H1 (cell line): ENCODE data around the gene BLOC1S3. TPM values are rescaled to one million over a fixed set of nuclear protein-coding genes. Genes with fewer than 3 reads are reported as not detected.

Experiments
- CBX5 ChIP-seq: fragments of 300-800, 300-1000 bp; sonication (generic); IDR thresholded peaks from 2 replicates; pipeline ENCODE4 v1.7.1; 2016; ENCODE audit warnings: antibody characterized with exemption, low read length, low read depth
- EP300 ChIP-seq, 2 experiments: IDR thresholded peaks; 1 replicate in 1 of 2; 2 replicates in 1 of 2; pipeline ENCODE4 v1.6.1; 2011 to 2012; ENCODE audit warnings: low read depth in 2 of 2, low read length in 2 of 2, mild to moderate bottlenecking in 2 of 2, borderline replicate concordance in 1 of 2, inconsistent platforms in 1 of 2, moderate library complexity in 1 of 2
- SIN3A ChIP-seq, 2 experiments: IDR thresholded peaks in 1 of 2; conservative IDR thresholded peaks in 1 of 2; 2 replicates each; pipeline ENCODE4 v1.6.1; 2011 to 2012; ENCODE audit warnings: low read length in 2 of 2, improper control_type of control experiment in 1 of 2, low read depth in 1 of 2, mild to moderate bottlenecking in 1 of 2
- polyA plus RNA-seq, 7 experiments: library from polyadenylated mRNA; depleted of rRNA in 3 of 7; stranded (reverse) in 5 of 7; unstranded in 2 of 7; fragments of >200 nt in 5 of 7; fragments of 200-250 nt in 2 of 7; gene quantifications; 1 replicate in 5 of 7; 2 replicates in 1 of 7; 4 replicates in 1 of 7; pipeline versions ENCODE4 v1.2.1 to v1.2.3, GENCODE V29; 2011 to 2013; ENCODE audit warnings: missing spikeins in 2 of 7, mixed read lengths in 2 of 7
- total RNA-seq: library from RNA; stranded (reverse); fragmentation: NEBNext Ultra II Directional; extraction: Animal tissue kit (Norgen Biotek cat#: 25700); gene quantifications from 2 replicates; pipeline ENCODE4 v1.2.1, GENCODE V29; 2021
- TF ChIP-seq, protein P1 (sequence below), 3 experiments: IDR thresholded peaks; 1 replicate in 2 of 3; 2 replicates in 1 of 3; pipeline versions ENCODE4 v1.5.1 to v1.6.1; 2011; ENCODE audit warnings: low read length in 3 of 3, mild to moderate bottlenecking in 3 of 3, inconsistent platforms in 2 of 3, low read depth in 1 of 3, moderate library complexity in 1 of 3; ENCODE audit not compliant: insufficient read depth in 1 of 3; ENCODE audit errors: control extremely low read depth in 1 of 3

The BLOC1S3 gene
- total and polyA plus RNA-seq, 2 of the 8 experiments (the other 6 are each of a cell fraction or from before 2014, with no cell fraction given), result 6.0 to 6.1 TPM

DNA sequence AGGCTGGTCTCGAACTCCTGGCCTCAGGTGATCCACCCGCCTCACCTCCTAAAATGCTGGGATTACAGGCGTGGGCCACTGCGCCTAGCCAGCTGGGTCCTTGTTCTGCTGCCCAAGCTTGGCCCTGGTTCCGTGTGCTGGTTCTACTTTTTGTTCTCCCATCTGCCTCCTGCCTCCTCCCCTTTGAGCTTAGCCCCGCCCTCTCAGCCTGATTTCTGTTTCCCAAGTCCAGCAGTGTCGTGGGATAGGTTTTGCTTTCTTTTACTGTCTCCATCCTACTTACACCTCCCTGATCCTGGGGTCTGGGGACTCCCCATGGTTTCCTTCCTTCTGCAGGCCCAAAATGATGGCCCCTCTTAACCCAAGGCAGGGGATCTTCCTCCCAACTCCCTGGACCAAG lies 2.4 kb downstream of the BLOC1S3 start (continued):
- TF ChIP-seq CBX5 (no peak), EP300 (IDR thresholded peaks at IDR 0.05; ENCODE audit: borderline replicate concordance in 1 of 2, low read depth in 2 of 2, low read length in 2 of 2) (no peak), SIN3A (conservative IDR thresholded peaks at IDR 0.05 in 1 of 2, IDR thresholded peaks at IDR 0.05 in 1 of 2; ENCODE audit: low read depth in 1 of 2, low read length in 2 of 2) (no peak)
- TF ChIP-seq, protein P1, sequence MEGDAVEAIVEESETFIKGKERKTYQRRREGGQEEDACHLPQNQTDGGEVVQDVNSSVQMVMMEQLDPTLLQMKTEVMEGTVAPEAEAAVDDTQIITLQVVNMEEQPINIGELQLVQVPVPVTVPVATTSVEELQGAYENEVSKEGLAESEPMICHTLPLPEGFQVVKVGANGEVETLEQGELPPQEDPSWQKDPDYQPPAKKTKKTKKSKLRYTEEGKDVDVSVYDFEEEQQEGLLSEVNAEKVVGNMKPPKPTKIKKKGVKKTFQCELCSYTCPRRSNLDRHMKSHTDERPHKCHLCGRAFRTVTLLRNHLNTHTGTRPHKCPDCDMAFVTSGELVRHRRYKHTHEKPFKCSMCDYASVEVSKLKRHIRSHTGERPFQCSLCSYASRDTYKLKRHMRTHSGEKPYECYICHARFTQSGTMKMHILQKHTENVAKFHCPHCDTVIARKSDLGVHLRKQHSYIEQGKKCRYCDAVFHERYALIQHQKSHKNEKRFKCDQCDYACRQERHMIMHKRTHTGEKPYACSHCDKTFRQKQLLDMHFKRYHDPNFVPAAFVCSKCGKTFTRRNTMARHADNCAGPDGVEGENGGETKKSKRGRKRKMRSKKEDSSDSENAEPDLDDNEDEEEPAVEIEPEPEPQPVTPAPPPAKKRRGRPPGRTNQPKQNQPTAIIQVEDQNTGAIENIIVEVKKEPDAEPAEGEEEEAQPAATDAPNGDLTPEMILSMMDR (IDR thresholded peaks at IDR 0.05; ENCODE audit: control extremely low read depth in 1 of 3, insufficient read depth in 1 of 3, low read depth in 1 of 3, low read length in 3 of 3), result no peak
